ENCODE data around the gene PLAAT3.

The PLAAT3 gene

DNA sequence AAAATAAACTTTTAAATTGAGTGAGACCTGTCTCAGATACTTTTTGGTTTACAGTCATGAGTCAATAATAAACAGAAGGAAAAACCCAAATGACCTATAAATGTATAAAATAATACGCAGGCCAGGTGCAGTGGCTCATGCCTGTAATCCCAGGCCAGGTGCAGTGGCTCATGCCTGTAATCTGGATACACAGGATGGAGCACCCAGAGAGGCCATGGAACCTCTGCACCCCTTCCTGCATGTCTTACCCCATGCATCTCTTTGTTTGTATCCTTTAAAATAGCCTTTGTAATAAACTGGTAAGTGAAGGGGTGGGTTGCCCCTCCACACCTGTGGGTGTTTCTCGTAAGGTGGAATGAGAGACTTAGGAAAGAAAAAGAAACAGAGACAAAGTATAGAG is 86.6 kb downstream of the PLAAT3 start:
- no peak overlapping the region for H3K4me3 Mint-ChIP-seq
- no peak for DNase-seq
- H3K9me3 Mint-ChIP-seq = peaks cover 0 to 15% of the 10 kb centered on the region in 2 donors
- no peak for ATAC-seq
- H3K4me1 Mint-ChIP-seq = peaks cover 33% of the 10 kb centered on the region
- no peak overlapping the region for H3K27ac Mint-ChIP-seq
- no peaks in the 10 kb centered on the region for H3K27me3 Mint-ChIP-seq
